HG03432 (cell line): ENCODE results near the gene ENTHD1.

Experiments used
- ATAC-seq: cut with Tn5 transposase; IDR thresholded peaks from one replicate; pipeline ENCODE4 v1.9.1; 2021; ENCODE audit warnings: mild to moderate bottlenecking, moderate library complexity; ENCODE audit not compliant: unreplicated experiment

The ENTHD1 gene

GRCh38 chr22:39800790-39801520, 92.6 kb downstream of the ENTHD1 start:
- no peak for ATAC-seq

GRCh38 chr22:39797528-39798147, 95.9 kb downstream of the ENTHD1 start:
- no peak for ATAC-seq

- ATAC-seq: no peak
These were observed 103.8 kb downstream of the ENTHD1 start for GRCh38 chr22:39789788-39790187.

GRCh38 chr22:39785232-39785631, 108.3 kb downstream of the ENTHD1 start:
- no peak for ATAC-seq

- no peak for ATAC-seq
These were observed 115.7 kb downstream of the ENTHD1 start for GRCh38 chr22:39777716-39778454.

GRCh38 chr22:39776295-39777009, 117.1 kb downstream of the ENTHD1 start:
- no peak for ATAC-seq

GRCh38 chr22:39773976-39774539, 119.5 kb downstream of the ENTHD1 start:
- ATAC-seq: peak; percentile 63

GRCh38 chr22:39773503-39773902, 120.1 kb downstream of the ENTHD1 start:
- ATAC-seq: no peak

GRCh38 chr22:39771486-39771885, 122.1 kb downstream of the ENTHD1 start:
- ATAC-seq: no peak

GRCh38 chr22:39765661-39766060, 127.9 kb downstream of the ENTHD1 start:
- no peak for ATAC-seq

- ATAC-seq: no peak
These were observed 128.5 kb downstream of the ENTHD1 start for GRCh38 chr22:39765046-39765445.

- no peak for ATAC-seq
These were observed 130.3 kb downstream of the ENTHD1 start for GRCh38 chr22:39763276-39763675.

GRCh38 chr22:39750759-39751158, 142.8 kb downstream of the ENTHD1 start:
- no peak for ATAC-seq

GRCh38 chr22:39748877-39749276, 144.7 kb downstream of the ENTHD1 start:
- ATAC-seq: no peak

GRCh38 chr22:39746600-39747262, 146.8 kb downstream of the ENTHD1 start:
- ATAC-seq: no peak

- ATAC-seq: no peak
These were observed 147.8 kb downstream of the ENTHD1 start for GRCh38 chr22:39745789-39746188.

- ATAC-seq: no peak
These were observed 149.2 kb downstream of the ENTHD1 start for GRCh38 chr22:39744353-39744752.

GRCh38 chr22:39743935-39744334, 149.6 kb downstream of the ENTHD1 start:
- no peak for ATAC-seq

GRCh38 chr22:39739338-39740027, 154.1 kb downstream of the ENTHD1 start:
- no peak for ATAC-seq

GRCh38 chr22:39738746-39739145, 154.8 kb downstream of the ENTHD1 start:
- ATAC-seq: no peak
